HEK293 (cell line): ENCODE measurements around the gene C20orf96.

Experiments used
- BCL11A ChIP-seq: fragments of 450-650 bp; formaldehyde crosslinking; IDR thresholded peaks from 2 replicates; pipeline ENCODE4 v1.5.1; 2016; ENCODE audit warnings: low read depth, missing biosample characterization, missing genetic modification characterization
- ZFP41 ChIP-seq: fragments of 450-650 bp; formaldehyde crosslinking; IDR thresholded peaks from 2 replicates; pipeline ENCODE4 v1.5.1; 2016; ENCODE audit warnings: missing biosample characterization, missing genetic modification characterization, borderline replicate concordance
- ZIC2 ChIP-seq: fragments of 450-650 bp; formaldehyde crosslinking; IDR thresholded peaks from 2 replicates; pipeline ENCODE4 v1.5.1; 2016; ENCODE audit warnings: missing biosample characterization, missing genetic modification characterization
- ZNF10 ChIP-seq: fragments of 450-650 bp; formaldehyde crosslinking; IDR thresholded peaks from 2 replicates; pipeline ENCODE4 v1.5.1; 2017; ENCODE audit warnings: missing biosample characterization, missing genetic modification characterization
- ZNF169 ChIP-seq: fragments of 450-650 bp; formaldehyde crosslinking; IDR thresholded peaks from 2 replicates; pipeline ENCODE4 v1.5.1; 2016; ENCODE audit warnings: missing biosample characterization, missing genetic modification characterization
- ZNF221 ChIP-seq: fragments of 450-650 bp; formaldehyde crosslinking; IDR thresholded peaks from 2 replicates; pipeline ENCODE4 v1.5.1; 2017; ENCODE audit warnings: missing biosample characterization, missing genetic modification characterization, borderline replicate concordance
- ZNF423 ChIP-seq: fragments of 450-650 bp; formaldehyde crosslinking; IDR thresholded peaks from 2 replicates; pipeline ENCODE4 v1.5.1; 2016; ENCODE audit warnings: missing biosample characterization, missing genetic modification characterization
- ZNF549 ChIP-seq: fragments of 450-650 bp; IDR thresholded peaks from 2 replicates; pipeline ENCODE4 v1.5.1; 2018; ENCODE audit warnings: missing biosample characterization, missing genetic modification characterization, mild to moderate bottlenecking, inconsistent platforms, moderate library complexity
- ZNF76 ChIP-seq: fragments of 450-650 bp; formaldehyde crosslinking; IDR thresholded peaks from 2 replicates; pipeline ENCODE4; 2016; ENCODE audit warnings: low read depth, missing biosample characterization, missing genetic modification characterization, borderline replicate concordance
- ZNF777 ChIP-seq: fragments of 450-650 bp; formaldehyde crosslinking; IDR thresholded peaks from 2 replicates; pipeline ENCODE4 v1.5.1; 2017; ENCODE audit warnings: missing biosample characterization, missing genetic modification characterization, borderline replicate concordance
- TF ChIP-seq, protein P1 (sequence below): fragments of 450-650 bp; formaldehyde crosslinking; IDR thresholded peaks from 2 replicates; pipeline ENCODE4 v1.5.1; 2016; ENCODE audit warnings: missing biosample characterization, missing genetic modification characterization
- TF ChIP-seq, protein P2 (sequence below): fragments of 450-650 bp; formaldehyde crosslinking; conservative IDR thresholded peaks from 2 replicates; pipeline ENCODE4 v1.5.1; 2016; ENCODE audit warnings: low read depth, missing biosample characterization, missing genetic modification characterization
- TF ChIP-seq, protein P3 (sequence below): fragments of 450-650 bp; formaldehyde crosslinking; IDR thresholded peaks from 2 replicates; pipeline ENCODE4 v1.5.1; 2016; ENCODE audit warnings: missing biosample characterization, missing genetic modification characterization

DNA sequence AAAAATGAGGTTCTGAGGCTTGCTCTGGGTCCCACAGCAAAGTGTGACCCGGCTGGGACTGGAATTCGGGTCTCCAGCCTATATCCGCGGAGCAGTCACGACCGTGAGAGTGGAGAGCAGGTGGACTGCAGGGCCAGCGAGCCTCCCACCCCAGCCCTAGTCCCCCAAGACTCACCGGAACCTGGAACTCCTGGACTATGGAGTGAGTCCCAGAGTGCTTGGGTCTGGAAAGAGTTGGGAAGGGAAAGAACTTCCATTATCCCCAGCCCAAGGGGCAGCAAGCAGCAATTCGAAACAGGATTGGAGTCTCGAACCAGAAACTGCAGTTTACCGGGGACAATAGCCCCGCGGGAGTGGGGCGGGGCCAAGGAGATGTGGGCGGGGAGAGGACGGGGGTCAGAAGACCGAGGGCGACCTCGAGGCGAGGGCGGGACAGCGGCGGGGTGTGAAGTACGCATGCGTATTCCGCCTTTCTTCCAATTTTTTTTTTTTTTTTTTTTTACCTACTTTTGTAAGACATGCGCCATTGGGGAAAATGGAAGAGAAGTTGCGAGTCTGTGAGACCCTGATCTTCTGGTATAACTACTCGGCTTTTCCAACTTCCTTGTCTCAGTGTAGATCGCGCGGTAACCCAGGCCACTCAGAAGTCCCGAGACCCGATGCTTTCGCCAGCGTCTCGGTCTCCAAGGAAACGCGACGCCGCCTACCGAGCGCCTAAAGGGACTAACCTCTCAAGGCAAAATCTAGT is at the start of gene C20orf96:
- TF ChIP-seq ZNF10 (tag by site-specific recombination) (no peak), ZNF221 (tag by site-specific recombination) (no peak), ZFP41 (no peak), ZNF549 (tag by site-specific recombination) (no peak), ZNF76 (tag by site-specific recombination) (peak; percentile 18; the same call in 1 of the 2 replicates), ZNF777 (tag by site-specific recombination) (no peak), ZNF169 (tag by site-specific recombination) (no peak), BCL11A (tag by site-specific recombination) (no peak), ZIC2 (no peak), ZNF423 (tag by site-specific recombination) (no peak)
- TF ChIP-seq, protein P1, sequence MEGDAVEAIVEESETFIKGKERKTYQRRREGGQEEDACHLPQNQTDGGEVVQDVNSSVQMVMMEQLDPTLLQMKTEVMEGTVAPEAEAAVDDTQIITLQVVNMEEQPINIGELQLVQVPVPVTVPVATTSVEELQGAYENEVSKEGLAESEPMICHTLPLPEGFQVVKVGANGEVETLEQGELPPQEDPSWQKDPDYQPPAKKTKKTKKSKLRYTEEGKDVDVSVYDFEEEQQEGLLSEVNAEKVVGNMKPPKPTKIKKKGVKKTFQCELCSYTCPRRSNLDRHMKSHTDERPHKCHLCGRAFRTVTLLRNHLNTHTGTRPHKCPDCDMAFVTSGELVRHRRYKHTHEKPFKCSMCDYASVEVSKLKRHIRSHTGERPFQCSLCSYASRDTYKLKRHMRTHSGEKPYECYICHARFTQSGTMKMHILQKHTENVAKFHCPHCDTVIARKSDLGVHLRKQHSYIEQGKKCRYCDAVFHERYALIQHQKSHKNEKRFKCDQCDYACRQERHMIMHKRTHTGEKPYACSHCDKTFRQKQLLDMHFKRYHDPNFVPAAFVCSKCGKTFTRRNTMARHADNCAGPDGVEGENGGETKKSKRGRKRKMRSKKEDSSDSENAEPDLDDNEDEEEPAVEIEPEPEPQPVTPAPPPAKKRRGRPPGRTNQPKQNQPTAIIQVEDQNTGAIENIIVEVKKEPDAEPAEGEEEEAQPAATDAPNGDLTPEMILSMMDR (tag by site-specific recombination) = no peak
- TF ChIP-seq, protein P2, sequence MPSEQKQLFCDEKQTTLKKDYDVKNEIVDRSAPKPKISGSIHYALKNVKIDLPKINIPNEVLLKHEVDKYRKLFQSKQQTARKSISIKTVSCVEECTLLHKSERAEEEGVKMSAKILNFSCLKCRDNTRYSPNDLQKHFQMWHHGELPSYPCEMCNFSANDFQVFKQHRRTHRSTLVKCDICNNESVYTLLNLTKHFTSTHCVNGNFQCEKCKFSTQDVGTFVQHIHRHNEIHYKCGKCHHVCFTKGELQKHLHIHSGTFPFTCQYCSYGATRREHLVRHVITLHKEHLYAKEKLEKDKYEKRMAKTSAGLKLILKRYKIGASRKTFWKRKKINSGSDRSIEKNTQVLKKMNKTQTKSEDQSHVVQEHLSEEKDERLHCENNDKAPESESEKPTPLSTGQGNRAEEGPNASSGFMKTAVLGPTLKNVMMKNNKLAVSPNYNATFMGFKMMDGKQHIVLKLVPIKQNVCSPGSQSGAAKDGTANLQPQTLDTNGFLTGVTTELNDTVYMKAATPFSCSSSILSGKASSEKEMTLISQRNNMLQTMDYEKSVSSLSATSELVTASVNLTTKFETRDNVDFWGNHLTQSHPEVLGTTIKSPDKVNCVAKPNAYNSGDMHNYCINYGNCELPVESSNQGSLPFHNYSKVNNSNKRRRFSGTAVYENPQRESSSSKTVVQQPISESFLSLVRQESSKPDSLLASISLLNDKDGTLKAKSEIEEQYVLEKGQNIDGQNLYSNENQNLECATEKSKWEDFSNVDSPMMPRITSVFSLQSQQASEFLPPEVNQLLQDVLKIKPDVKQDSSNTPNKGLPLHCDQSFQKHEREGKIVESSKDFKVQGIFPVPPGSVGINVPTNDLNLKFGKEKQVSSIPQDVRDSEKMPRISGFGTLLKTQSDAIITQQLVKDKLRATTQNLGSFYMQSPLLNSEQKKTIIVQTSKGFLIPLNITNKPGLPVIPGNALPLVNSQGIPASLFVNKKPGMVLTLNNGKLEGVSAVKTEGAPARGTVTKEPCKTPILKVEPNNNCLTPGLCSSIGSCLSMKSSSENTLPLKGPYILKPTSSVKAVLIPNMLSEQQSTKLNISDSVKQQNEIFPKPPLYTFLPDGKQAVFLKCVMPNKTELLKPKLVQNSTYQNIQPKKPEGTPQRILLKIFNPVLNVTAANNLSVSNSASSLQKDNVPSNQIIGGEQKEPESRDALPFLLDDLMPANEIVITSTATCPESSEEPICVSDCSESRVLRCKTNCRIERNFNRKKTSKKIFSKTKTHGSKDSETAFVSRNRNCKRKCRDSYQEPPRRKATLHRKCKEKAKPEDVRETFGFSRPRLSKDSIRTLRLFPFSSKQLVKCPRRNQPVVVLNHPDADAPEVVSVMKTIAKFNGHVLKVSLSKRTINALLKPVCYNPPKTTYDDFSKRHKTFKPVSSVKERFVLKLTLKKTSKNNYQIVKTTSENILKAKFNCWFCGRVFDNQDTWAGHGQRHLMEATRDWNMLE = no peak
- TF ChIP-seq, protein P3, sequence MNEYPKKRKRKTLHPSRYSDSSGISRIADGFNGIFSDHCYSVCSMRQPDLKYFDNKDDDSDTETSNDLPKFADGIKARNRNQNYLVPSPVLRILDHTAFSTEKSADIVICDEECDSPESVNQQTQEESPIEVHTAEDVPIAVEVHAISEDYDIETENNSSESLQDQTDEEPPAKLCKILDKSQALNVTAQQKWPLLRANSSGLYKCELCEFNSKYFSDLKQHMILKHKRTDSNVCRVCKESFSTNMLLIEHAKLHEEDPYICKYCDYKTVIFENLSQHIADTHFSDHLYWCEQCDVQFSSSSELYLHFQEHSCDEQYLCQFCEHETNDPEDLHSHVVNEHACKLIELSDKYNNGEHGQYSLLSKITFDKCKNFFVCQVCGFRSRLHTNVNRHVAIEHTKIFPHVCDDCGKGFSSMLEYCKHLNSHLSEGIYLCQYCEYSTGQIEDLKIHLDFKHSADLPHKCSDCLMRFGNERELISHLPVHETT (tag by site-specific recombination) = no peak
